Transverse colon (tissue), 4 donors: ENCODE measurements around the gene TMEM52B.
"Not testable (repeated sequence)": the region's sequence is repeated elsewhere in the genome, so short reads cannot be mapped to it uniquely, and the experiment has no call there.

ENCODE experiments used
- EP300 ChIP-seq: sonication (generic); formaldehyde crosslinking; IDR thresholded peaks from one replicate; pipeline ENCODE4 v1.6.1; 2017; ENCODE audit warnings: antibody characterized with exemption, low read depth
- POLR2A ChIP-seq: fragments of 450-650 bp; IDR thresholded peaks from one replicate; pipeline ENCODE4 v1.6.1; 2016; ENCODE audit warnings: antibody characterized with exemption, mild to moderate bottlenecking, moderate library complexity
- POLR2AphosphoS5 ChIP-seq, 3 donors: sonication (generic); formaldehyde crosslinking; IDR thresholded peaks; one replicate each; pipeline ENCODE4 v1.6.1; 2016; ENCODE audit warnings: antibody characterized with exemption in 3 of 3
- TF ChIP-seq, protein P1 (sequence below), 5 experiments: fragments of 200-600 bp in 3 of 5; fragments of 450-650 bp in 2 of 5; sonication (generic) in 3 of 5; IDR thresholded peaks; 1 replicate in 2 of 5; 2 replicates in 3 of 5; pipeline ENCODE4 v1.5.1; 2016 to 2017; ENCODE audit warnings: antibody characterized with exemption in 5 of 5, inconsistent platforms in 3 of 5, mild to moderate bottlenecking in 2 of 5, moderate library complexity in 1 of 5

DNA sequence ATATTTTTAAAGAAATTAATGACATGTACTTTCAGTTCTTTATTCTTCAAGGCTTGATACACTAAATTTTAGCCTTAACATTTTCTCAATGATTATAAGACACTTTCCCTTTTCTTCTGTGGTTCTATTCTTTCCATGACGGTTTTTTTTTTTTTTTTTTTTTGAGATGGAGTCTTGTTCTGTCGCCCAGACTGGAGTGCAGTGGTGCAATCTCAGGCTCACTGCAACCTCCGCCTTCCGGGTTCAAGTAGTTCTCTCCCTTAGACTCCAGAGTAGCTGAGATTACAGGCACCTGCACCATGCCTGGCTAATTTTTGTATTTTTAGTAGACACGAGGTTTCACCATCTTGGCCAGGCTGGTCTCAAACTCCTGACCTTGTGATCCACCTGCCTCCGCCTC is 8.1 kb downstream of the TMEM52B start:
- not testable (repeated sequence) for TF ChIP-seq POLR2A; POLR2AphosphoS5 (IDR thresholded peaks at IDR 0.05); EP300
- TF ChIP-seq, protein P1, sequence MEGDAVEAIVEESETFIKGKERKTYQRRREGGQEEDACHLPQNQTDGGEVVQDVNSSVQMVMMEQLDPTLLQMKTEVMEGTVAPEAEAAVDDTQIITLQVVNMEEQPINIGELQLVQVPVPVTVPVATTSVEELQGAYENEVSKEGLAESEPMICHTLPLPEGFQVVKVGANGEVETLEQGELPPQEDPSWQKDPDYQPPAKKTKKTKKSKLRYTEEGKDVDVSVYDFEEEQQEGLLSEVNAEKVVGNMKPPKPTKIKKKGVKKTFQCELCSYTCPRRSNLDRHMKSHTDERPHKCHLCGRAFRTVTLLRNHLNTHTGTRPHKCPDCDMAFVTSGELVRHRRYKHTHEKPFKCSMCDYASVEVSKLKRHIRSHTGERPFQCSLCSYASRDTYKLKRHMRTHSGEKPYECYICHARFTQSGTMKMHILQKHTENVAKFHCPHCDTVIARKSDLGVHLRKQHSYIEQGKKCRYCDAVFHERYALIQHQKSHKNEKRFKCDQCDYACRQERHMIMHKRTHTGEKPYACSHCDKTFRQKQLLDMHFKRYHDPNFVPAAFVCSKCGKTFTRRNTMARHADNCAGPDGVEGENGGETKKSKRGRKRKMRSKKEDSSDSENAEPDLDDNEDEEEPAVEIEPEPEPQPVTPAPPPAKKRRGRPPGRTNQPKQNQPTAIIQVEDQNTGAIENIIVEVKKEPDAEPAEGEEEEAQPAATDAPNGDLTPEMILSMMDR (IDR thresholded peaks at IDR 0.05): not testable (repeated sequence)
